Sigmoid colon (tissue), 7 donors: ENCODE measurements around the gene NR1H3. TPM values are rescaled to one million over a fixed set of nuclear protein-coding genes. Genes with fewer than 3 reads are reported as not detected.
"Not testable (repeated sequence)": the region's sequence is repeated elsewhere in the genome, so short reads cannot be mapped to it uniquely, and the experiment has no call there.

Experiments used
- DNase-seq: peaks from one replicate; pipeline ENCODE4 v3.0.0-alpha.2; 2019
- H3K27ac ChIP-seq, 4 donors: fragments of 200-600 bp; sonication (generic); one replicate each; pipeline ENCODE4 v1.5.1; 2016 to 2019; ENCODE audit warnings: mild to moderate bottlenecking in 1 of 4
- H3K27me3 ChIP-seq, 3 donors: fragments of 200-600 bp; sonication (generic); one replicate each; pipeline ENCODE4 v1.5.1; 2019; ENCODE audit warnings: mild to moderate bottlenecking in 1 of 3
- H3K36me3 ChIP-seq, 4 donors: fragments of 200-600 bp; sonication (generic); one replicate each; pipeline ENCODE4 v1.5.1; 2016 to 2019
- H3K4me1 ChIP-seq, 4 donors: fragments of 200-600 bp; sonication (generic); one replicate each; pipeline ENCODE4 v1.5.1; 2017 to 2019
- H3K4me3 ChIP-seq, 4 donors: fragments of 200-600 bp; sonication (generic); one replicate each; pipeline ENCODE4 v1.5.1; 2017 to 2019; ENCODE audit warnings: mild to moderate bottlenecking in 2 of 4, moderate library complexity in 1 of 4
- H3K9me3 ChIP-seq, 4 donors: fragments of 200-600 bp in 3 of 4; sonication (generic) in 3 of 4; one replicate each; pipeline versions ENCODE4 v1.5.1 to v1.6.1; 2013 to 2019
- EP300 ChIP-seq, 4 donors: sonication (generic); formaldehyde crosslinking; IDR thresholded peaks; one replicate each; pipeline ENCODE4 v1.6.1; 2017; ENCODE audit warnings: antibody characterized with exemption in 4 of 4
- POLR2A ChIP-seq, 2 donors: fragments of 450-650 bp; IDR thresholded peaks; one replicate each; pipeline ENCODE4 v1.6.1; 2016; ENCODE audit warnings: antibody characterized with exemption in 2 of 2, mild to moderate bottlenecking in 2 of 2, moderate library complexity in 2 of 2
- POLR2AphosphoS5 ChIP-seq, 4 donors: sonication (generic); formaldehyde crosslinking; IDR thresholded peaks; one replicate each; pipeline ENCODE4 v1.6.1; 2017; ENCODE audit warnings: antibody characterized with exemption in 4 of 4
- WGBS, 2 donors: extraction: QIAGEN DNeasy Blood & Tissue Kit; methylation state at CpG; one replicate each; pipeline ENCODE4 v1.1.7; 2013; 5-methylcytosine and 5-hydroxymethylcytosine counted together
- intact Hi-C: fragments of 100-400 bp; cut with DNase I; formaldehyde crosslinking; loops from one replicate; pipeline ENCODE4 v1.15.1; 2023
- polyA plus RNA-seq, 3 donors: library from polyadenylated mRNA; stranded (reverse); fragments of 200-250 nt; gene quantifications; one replicate each; pipeline ENCODE4 v1.2.3, GENCODE V29; 2013
- total RNA-seq, 4 donors: library from RNA; depleted of rRNA; stranded (reverse); fragments of >200 nt; gene quantifications; one replicate each; pipeline ENCODE4 v1.1.0, GENCODE V29; 2016
- TF ChIP-seq, protein P1 (sequence below), 4 experiments: fragments of 450-650 bp in 3 of 4; fragments of 200-600 bp in 1 of 4; IDR thresholded peaks; one replicate each; pipeline ENCODE4 v1.5.1; 2016 to 2019; ENCODE audit warnings: antibody characterized with exemption in 4 of 4, mild to moderate bottlenecking in 3 of 4, moderate library complexity in 2 of 4
- donor health status: healthy with polysubstance abuse.
- donor health status: Bipolar disorder and iron deficiency.
- donor health status: healthy.

The NR1H3 gene
- total and polyA plus RNA-seq, 7 donors = 30.3 to 90.1 (median 54.5) TPM

DNA sequence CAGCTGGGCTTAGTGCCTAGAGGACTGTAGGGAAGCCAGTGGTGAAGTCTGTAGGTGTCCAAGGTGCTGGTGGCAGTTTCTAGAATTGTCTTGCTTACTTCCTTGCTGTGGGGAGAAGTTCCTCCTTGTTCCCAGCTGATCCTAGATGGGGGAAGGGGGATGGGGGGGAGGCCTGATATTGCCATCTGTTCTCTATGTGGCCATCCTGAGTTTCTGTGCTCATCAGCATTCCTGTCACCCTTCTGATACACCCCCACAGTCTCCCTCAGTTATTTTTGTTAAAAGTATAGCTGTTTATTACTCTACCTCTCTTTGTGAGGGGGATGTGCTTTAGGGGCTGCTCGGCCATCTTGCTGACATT is 48.7 kb downstream of the NR1H3 start:
- no peaks in the 10 kb centered on the region for H3K4me1 ChIP-seq
- H3K36me3 ChIP-seq = peaks cover 26 to 100% (median 78%) of the 10 kb centered on the region in 4 donors
- peaks cover 0 to 3% (median 0%) of the 10 kb centered on the region in 4 donors for H3K9me3 ChIP-seq
- H3K4me3 ChIP-seq = no peak overlapping the region
- peak overlapping the region in 1 of 4 donors; percentile 31 for H3K27ac ChIP-seq
- TF ChIP-seq, protein P1, sequence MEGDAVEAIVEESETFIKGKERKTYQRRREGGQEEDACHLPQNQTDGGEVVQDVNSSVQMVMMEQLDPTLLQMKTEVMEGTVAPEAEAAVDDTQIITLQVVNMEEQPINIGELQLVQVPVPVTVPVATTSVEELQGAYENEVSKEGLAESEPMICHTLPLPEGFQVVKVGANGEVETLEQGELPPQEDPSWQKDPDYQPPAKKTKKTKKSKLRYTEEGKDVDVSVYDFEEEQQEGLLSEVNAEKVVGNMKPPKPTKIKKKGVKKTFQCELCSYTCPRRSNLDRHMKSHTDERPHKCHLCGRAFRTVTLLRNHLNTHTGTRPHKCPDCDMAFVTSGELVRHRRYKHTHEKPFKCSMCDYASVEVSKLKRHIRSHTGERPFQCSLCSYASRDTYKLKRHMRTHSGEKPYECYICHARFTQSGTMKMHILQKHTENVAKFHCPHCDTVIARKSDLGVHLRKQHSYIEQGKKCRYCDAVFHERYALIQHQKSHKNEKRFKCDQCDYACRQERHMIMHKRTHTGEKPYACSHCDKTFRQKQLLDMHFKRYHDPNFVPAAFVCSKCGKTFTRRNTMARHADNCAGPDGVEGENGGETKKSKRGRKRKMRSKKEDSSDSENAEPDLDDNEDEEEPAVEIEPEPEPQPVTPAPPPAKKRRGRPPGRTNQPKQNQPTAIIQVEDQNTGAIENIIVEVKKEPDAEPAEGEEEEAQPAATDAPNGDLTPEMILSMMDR (IDR thresholded peaks at IDR 0.05) = no peak
- TF ChIP-seq POLR2AphosphoS5 (IDR thresholded peaks at IDR 0.05) (no peak), POLR2A (IDR thresholded peaks at IDR 0.05) (no peak), EP300 (IDR thresholded peaks at IDR 0.05) (no peak)
- 84 to 92% methylated on average over 1 of the region's 1 CpG for WGBS, 2 donors
- DNase-seq = no peak
- H3K27me3 ChIP-seq = no peaks in the 10 kb centered on the region
- intact Hi-C loops = no loop called here

GRCh38 chr11:47308050-47308823 is 50.4 kb downstream of the NR1H3 start:
- intact Hi-C loops = no loop called here
- WGBS, 2 donors = 92 to 93% methylated on average over 6 of the region's 6 CpGs

GRCh38 chr11:47314992-47315391 is 57.2 kb downstream of the NR1H3 start:
- Histone ChIP-seq H3K27ac (no peak overlapping the region), H3K4me1 (no peaks in the 10 kb centered on the region), H3K27me3 (no peaks in the 10 kb centered on the region), H3K9me3 (no peaks in the 10 kb centered on the region), H3K36me3 (peaks cover 0 to 98% (median 42%) of the 10 kb centered on the region in 4 donors), H3K4me3 (no peak overlapping the region)
- no peak for DNase-seq
- intact Hi-C loops = no loop called here
- WGBS, 2 donors = 91 to 92% methylated on average over 5 of the region's 5 CpGs
- no peak for TF ChIP-seq POLR2AphosphoS5 (IDR thresholded peaks at IDR 0.05)

More at GRCh38 chr11:47308050-47308823, 50.4 kb downstream of the NR1H3 start:
- Histone ChIP-seq H3K27me3 (no peaks in the 10 kb centered on the region), H3K36me3 (peaks cover 26 to 100% (median 72%) of the 10 kb centered on the region in 4 donors), H3K9me3 (no peaks in the 10 kb centered on the region), H3K4me3 (no peak overlapping the region), H3K4me1 (no peaks in the 10 kb centered on the region), H3K27ac (no peak overlapping the region)
- DNase-seq = no peak
- TF ChIP-seq, protein P1 (IDR thresholded peaks at IDR 0.05) = no peak
- TF ChIP-seq POLR2A (IDR thresholded peaks at IDR 0.05) (no peak), EP300 (IDR thresholded peaks at IDR 0.05) (no peak), POLR2AphosphoS5 (IDR thresholded peaks at IDR 0.05) (no peak)

DNA sequence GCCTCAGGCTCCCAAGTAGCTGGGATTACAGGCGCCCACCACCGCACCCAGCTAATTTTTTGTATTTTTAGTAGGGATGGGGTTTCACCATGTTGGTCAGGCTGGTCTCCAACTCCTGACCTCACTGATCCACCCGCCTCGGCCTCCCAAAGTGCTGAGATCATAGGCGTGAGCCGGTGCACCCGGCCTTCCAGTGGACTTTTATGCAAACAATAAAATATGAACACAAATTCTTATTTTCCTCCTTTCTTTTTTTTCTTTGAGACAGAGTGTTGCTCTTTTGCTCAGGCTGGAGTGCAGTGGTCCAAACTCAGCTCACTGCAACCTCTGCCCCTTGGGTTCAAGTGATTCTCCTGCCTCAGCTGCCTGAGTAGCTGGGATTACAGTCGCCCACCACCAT is 58.7 kb downstream of the NR1H3 start:
- intact Hi-C loops, H3K9me3 ChIP-seq, H3K4me1 ChIP-seq, H3K4me3 ChIP-seq, H3K27ac ChIP-seq, H3K27me3 ChIP-seq, DNase-seq: not testable (repeated sequence)
- peaks cover 0 to 83% (median 31%) of the 10 kb centered on the region in 4 donors for H3K36me3 ChIP-seq
- 95 to 96% methylated on average over 8 of the region's 8 CpGs for WGBS, 2 donors

DNA sequence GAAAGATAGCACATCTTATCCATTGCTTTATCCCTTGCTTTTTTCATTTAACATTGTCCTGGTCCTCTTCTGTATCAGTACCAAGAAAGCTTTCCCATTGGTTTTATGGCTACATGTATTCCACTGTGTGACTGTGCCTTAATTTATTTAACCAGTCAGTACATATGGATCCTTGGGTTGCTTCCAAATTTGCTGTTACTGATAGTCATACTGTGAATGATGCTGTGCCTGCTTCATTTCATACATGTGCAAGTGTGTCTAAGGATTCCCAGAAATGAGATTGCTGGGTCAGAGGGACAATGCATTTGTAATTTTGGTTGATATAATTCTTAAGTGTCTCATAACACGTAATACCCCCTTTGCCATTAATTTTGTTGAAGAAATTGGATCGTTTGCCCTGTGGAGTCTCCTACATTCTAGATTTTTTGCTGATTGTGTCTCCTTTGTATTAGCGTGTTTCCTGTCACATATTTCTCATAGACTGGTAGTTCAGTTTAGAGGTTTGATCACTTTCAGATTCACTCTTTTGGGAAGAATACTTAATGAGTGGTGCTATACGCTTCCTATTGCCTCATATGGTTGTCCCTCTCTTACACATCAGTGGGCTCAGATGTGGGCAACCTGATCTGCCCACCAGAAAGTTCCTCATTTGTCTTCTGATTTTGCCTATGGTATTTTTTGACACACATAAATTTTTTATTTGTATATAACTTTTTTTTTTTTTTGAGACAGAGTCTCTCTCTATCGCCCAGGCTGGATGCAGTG is 59.5 kb downstream of the NR1H3 start:
- intact Hi-C loops = no loop called here
- Histone ChIP-seq H3K27me3 (no peaks in the 10 kb centered on the region), H3K36me3 (peaks cover 0 to 75% (median 29%) of the 10 kb centered on the region in 4 donors), H3K9me3 (no peaks in the 10 kb centered on the region), H3K27ac (no peak overlapping the region), H3K4me3 (no peak overlapping the region), H3K4me1 (no peaks in the 10 kb centered on the region)
- TF ChIP-seq EP300 (IDR thresholded peaks at IDR 0.05) (no peak), POLR2AphosphoS5 (IDR thresholded peaks at IDR 0.05) (no peak), POLR2A (IDR thresholded peaks at IDR 0.05) (no peak)
- TF ChIP-seq, protein P1 (IDR thresholded peaks at IDR 0.05) = no peak
- DNase-seq = no peak
- 81 to 89% methylated on average over 5 of the region's 5 CpGs for WGBS, 2 donors
